Stimulated activated CD8-positive, alpha-beta memory T cell treated with anti-CD3 and anti-CD28 coated beads, Interleukin-15, amount 100 ng/mL, for 4 hours (primary cell): ENCODE results near the gene NPIPB8.
"Not testable (repeated sequence)": the region's sequence is repeated elsewhere in the genome, so short reads cannot be mapped to it uniquely, and the experiment has no call there.

Experiments
- DNase-seq, 2 donors: peaks; one replicate each; pipeline ENCODE4 v3.0.0-alpha.2; 2020; ENCODE audit warnings: low read depth in 2 of 2

Gene NPIPB8

DNA sequence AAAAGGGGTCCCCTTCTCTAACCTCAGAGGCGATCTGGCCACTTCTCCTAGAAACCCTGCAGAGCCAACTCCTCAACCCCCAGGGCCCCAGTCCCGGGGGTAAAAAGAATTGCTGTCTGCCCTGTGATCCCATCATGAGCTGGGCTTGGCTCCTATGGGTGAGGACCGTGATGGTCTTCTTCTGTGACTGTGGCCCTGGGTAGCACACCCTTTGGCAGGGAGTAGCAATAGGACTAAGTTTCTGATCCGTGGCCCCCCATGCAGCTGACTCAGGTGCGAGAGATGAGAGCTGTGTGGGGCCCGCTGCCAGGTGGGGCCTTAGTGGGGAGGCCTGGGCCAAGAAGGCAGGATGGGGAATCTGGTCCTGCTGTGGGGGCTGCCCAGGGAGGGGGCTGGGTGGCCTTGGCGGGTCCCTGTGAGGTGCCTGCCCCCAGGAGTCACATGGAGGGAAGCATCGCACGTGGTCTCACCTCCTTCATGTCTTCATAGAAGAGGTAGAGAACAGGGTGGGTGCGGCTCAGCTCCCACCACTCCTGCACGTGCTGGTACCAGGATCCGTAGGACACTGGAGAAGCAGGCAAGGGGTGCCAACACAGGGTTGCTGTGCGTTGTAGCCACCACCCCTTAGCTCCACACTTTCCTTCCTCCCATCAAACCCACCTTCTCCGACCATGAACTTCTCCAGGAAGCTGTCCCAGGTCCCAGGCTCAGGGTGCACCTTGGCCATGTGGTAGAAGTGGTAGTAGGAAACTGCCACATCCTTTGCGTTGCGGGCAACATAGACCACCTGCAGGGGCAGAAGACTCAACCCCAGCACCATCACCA, 31.4 kb upstream of the NPIPB8 start:
- no peak for DNase-seq

DNA sequence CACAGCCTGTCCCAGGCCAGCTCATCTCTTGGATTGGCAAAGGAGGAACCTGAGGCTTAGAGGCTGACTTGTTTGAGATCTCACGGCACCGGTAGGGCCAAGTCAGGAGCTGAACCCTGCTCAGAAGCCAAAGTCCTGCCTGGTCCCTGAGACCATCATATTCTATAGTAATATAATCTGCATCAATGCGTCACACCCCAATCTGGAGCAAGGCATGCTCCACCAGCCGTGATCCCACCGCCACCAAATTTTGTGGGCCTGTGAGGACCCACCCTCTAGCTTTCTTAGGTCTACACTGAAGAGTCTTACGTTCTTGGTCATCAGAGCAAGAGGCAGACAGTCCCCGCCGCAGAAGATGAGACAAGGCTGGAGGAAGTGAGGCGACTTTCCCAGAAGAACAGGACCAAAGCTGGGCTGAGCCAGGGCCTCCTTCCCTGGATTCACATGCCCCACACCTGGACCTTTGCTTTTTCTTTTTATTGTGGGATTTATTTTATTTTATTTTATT, 30.7 kb upstream of the NPIPB8 start:
- DNase-seq: no peak

DNA sequence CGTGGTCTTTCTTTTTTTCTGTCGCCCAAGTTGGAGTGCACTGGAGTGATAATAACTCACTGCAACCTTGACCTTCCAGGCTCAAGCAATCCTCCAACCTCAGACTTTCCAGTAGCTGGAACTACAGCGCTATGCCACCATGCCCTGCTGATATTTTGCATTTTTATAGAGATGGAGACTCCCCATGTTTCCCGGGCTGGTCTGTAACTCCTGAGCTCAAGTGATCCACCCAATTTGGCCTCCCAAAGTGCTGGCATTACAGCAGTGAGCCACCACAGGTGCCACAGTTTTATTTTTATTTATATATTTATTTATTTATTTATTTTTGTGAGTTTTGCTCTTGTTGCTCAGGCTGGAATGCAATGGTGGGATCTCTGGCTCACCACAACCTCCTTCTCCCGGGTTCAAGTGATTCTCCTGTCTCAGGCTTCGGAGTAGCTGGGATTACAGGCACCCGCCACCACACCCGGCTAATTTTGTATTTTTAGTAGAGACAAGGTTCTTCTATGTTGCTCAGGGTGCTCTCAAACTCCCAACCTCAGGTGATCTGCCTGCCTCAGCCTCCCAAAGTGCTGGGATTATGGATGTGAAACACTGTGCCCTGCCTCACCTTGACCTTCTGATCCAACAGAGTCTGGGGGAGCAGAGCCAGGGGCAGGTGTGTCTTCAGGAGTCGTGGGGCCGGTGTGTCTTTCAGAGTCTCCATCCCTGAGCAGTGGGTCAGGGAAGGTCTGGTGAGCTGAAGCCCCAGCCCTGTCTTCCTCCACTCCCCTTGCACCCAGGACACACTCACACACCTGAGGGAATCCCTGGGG, 30.0 kb upstream of the NPIPB8 start:
- not testable (repeated sequence) for DNase-seq

DNA sequence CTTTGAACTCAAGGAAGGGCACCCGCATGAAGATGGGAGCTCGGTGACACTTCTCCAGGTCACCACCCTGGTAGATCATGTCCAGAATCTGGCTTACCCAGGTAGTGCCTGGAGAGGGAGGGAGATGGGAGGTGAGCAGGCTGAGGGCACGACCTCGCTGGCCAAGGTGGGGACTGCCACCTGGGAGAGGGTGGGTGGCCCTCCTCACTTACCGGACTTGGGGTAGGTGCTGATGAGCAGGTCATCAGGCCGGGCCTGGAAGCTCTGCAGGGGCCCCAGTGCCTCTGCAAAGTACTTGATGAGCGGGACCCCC, 29.4 kb upstream of the NPIPB8 start:
- DNase-seq: not testable (repeated sequence)

DNA sequence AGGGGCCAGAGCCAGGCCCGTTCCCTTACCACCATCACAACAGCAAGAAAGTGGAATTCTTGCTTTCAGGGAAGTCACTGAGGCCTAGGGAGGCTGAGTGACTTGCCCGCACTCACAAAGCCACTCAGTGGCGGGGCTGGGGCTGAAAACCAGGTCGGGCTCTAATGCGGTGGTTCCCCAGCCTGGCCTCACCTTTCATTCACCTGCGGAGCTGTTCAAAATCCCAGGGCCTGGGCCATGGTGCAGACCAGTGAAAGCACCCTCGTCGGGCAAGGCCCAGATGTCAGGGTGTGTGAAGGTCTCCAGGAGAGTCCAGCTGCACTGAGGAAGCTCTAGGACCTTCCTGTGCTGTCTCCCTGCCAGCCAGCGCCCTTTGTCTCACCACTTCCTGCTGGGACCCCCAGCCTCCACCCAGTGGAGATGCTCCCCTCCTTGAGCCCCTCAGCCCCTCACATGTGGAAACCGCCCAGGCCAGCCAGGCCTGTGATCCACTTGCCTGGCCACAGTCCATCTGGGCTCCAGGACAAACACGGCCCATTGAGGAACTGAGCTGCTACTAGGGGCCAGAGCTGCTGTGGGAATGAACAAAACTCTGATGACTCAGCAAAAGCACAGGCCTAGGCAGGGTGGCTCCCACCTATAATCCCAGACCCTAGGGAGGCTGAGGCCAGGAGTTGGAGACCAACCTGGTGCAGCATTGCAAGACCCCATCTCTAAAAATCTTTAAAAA, 28.8 kb upstream of the NPIPB8 start:
- DNase-seq: not testable (repeated sequence)

DNA sequence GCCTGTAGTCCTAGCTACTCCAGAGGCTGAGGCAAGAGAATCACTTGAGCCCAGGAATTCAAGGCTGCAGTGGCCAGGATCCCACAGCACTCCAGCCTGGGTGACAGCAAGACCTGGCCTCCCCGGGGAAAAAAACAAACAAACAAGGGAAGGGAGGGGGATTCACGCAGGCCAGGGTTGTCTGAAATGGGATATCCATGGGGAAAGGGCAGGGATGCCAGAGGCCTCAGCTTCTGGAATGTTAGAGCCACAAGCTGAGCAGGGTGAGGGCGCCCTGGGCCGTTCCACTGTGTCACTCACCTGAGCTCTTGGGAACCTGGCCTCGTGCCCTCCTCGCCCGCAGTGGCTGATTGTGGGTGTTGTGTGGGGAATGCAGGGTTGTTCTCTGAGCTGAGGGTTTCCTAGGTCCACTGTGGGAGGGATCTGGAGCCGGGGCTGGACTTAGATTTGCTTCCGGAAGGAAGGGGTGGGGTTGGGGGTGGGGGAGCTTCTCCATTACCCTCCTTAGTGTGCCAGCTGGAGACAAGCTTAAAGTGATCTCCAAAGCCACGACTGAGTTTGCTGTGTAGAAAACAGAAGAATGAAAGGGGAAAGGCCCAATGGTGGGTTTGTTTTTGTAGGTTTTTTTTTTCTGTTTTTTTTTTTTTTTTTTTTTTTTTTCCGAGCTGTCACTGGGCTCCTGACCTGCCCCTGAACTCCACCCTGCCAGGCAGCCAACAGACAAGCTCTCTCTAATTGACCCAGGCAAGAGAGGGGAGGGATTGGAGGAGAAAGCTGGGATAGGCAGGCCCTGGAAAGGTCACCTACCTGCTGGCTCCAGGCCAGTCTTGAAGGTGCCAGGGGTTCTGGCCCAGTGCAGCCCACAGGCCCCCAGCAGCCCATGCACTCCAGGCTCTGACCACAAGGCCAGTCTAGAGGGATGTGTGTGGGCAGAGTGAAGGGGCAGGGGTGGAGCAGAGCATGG, 28.0 kb upstream of the NPIPB8 start, which contains the start of gene SULT1A1:
Gene SULT1A1, minus strand, starts transcription at position 414 of the 964 bp plus-strand sequence. CDS start 1,189 bp downstream, outside the sequence.
- no peak for DNase-seq

DNA sequence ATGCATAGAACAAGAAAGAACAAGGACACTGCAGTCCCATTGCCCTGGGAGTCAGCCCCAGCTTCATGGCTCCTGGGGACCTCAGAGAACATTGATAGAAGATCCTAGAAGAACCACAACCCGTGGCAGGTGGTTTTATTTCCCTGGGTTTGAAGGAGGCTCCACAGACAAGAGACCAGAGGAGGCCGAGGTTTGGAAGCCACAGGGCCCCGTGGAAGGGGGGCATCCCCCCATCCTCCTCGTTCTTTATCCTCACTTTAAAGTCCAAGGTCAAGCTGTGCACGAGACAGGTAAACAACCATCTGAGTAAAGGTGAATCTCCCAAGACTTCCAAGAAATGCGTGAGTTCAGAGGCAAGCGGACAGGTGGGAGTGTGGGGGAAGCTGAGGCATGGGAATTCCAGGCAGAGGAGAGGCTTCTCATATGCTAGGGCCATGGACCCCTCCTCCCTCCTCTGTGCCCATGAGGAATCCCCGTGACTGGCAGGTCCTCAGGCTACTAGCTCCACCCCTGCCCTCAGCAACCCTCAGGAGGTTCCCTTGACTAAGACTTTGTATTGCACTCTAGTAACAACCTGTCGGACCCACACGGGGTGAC, 27.2 kb upstream of the NPIPB8 start:
- DNase-seq: no peak

DNA sequence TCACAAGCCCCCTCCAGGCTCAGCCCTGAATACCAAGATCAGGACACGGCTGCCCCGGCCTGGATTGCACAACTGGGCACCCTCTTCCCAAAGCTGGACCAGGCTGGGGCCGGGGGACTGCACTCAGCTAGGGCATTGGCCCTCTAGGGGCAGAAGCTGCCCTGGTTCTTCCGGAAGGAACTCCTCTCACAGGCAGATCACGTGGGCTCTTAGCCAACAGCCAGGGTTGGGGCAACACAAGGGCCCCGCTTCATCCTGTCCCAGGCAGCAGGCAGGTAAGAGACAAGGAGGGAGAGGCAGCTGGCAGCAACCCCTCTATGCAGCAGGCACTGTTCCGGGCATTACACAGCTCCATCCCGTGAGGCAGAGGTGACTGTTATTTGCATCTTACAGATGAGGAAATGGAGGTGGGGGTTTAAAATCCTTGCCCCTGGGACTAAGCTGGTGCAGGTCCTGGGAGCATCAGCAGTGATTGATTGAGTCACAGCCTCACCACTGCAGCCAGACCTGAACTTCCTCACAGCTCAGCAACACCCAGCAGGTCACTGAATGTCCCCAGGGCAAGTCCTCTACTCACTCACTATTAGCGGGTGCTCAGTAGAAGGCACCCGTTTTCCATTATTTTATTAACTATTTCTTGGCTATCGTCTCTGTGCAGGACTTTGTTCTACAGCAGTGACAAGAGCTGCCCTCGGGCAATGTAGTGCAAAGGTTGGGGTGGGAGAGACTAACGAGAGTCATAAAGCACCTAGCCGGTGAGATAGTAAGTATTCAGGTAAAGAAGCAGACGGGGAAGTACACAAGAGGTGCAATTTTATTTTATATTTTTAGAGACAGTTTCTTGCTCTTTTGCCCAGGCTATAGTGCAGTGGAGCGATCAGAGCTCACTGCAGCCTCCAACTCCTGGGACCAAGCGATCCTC, 25.2 kb upstream of the NPIPB8 start:
- not testable (repeated sequence) for DNase-seq

DNA sequence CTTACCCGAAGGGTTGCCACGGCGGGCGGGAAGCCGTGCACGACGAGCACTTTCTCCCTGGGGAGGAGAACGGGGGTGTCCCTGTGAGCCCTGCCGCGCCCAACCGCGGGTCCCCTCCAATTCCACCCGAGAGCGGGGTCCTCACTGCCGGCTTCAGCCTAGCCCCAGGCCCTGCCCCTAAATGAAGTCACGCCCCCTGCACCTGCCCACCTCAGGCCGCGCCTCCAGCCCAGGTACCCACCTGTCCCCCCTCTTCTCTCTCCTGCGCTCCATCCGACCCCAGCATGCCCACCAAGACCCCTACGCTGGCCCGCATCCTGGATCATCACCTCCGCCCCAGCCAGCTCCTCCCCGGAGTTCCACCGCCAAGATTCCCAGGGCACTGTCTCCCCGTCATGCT, 24.0 kb upstream of the NPIPB8 start:
- not testable (repeated sequence) for DNase-seq

DNA sequence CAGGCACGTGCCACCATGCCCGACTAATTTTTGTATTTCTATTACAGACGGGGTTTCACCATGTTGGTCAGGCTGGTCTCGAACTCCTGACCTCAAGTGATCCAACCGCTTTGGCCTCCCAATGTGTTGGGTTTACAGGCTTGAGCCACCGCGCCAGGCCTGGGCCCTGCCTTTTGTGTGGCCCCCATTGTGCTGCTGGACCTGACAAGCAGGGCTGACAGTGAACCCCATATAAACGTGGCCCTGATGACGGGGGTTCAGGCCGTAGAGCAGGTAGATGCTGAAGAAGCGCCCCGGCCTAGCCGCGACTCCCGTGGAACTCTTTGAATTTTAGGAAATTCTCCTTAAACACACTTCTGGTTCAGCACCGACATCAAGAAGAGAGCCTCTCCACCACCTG, 23.3 kb upstream of the NPIPB8 start:
- not testable (repeated sequence) for DNase-seq

DNA sequence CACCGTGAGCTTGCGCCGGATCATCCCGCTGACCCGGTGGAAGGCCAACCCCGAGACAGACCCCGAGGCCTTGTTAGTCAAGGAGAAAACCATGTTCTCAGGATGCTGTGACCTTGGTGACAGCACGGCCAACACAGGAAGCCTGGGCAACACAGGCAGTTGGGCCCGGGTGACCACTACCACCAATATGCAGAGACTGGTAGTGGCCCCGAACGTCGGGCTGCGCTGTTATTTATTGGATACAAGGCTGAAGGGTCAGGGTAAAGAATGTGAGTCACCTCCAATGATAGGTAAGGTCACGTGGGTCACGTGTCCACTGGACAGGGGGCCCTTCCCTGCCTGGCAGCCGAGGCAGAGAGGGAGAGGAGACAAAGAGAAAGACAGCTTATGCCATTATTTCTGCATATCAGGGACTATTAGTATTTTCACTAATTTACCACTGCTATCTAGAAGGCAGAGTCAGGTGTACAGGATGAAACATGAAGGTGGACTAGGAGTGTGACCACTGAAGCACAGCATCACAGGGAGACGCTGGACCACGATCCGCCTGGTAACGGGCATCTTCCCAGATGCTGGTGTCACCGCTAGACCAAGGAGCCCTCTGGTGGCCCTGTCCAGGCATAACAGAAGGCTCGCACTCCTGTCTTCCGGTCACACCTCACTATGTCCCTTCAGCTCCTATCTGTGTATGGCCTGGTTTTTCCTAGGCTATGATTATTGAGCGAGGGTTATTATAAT, 22.2 kb upstream of the NPIPB8 start:
- not testable (repeated sequence) for DNase-seq

DNA sequence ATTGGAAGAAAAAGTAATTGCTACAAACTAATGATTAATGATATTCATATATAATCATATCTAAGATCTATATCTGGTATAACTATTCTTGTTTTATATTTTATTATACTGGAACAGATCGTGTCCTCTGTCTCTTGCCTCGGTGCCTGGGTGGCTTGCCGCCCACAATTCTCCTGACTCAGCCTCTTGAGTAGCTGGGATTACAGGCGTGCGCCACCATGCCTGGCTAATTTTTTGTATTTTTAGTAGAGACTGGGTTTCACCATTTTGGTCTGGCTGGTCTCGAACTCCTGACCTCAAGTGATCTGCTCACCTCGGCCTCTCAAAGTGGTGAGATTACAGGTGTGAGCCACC, 21.7 kb upstream of the NPIPB8 start:
- not testable (repeated sequence) for DNase-seq

DNA sequence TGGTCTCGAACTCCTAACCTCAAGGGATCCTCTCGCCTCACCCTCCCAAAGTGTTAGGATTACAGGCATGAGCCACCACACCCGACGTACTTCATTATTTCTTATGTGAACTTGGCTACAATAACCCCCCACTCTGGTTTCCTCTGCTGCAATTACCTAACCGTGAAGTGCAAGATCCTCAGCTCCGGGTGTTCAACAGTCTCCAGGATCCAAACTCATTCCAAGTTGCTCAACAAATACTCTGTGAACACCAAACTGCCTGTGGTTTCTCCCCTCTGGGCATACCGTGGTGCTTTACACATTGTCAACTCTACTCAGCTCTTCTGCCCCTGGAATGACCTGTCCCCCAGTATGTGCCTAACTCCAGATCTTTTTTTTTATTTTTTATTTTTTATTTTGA, 21.2 kb upstream of the NPIPB8 start:
- DNase-seq: no peak

DNA sequence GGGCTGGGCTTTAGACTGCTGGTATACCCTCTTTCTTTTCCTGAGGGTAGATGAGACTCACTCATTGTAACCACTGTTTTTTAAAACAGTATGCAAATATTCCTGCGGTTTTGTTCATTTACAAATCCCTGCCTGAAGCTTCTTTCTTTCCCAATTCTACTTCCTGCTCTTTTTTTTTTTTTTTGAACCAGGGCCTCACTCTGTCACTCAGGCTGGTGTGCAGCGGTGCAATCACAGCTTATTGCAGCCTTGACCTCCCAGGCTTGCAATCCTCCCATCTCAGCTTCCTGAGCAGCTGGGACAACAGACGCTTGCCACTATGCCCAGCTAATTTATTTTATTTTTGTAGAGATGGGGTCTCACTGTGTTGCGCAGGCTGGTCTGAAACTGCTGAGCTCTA, 20.0 kb upstream of the NPIPB8 start:
- DNase-seq: no peak

DNA sequence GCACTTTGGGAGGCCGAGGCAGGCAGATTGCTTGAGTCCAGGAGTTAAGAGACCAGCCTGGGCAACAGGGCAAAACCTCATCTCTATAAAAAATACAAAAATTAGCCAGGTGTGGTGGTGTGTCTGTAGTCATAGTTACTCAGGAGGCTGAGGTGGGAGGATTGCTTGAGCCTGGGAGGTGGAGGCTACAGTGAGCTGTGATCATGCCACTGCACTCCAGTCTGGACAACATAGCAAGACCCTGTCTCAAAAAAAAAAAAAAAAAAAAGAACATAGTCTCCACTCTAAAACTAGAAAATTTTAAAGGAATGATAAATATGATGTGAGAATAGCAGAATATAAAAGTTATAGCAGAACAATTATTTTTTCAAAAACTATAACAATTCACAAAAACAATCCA, 17.5 kb upstream of the NPIPB8 start:
- not testable (repeated sequence) for DNase-seq

DNA sequence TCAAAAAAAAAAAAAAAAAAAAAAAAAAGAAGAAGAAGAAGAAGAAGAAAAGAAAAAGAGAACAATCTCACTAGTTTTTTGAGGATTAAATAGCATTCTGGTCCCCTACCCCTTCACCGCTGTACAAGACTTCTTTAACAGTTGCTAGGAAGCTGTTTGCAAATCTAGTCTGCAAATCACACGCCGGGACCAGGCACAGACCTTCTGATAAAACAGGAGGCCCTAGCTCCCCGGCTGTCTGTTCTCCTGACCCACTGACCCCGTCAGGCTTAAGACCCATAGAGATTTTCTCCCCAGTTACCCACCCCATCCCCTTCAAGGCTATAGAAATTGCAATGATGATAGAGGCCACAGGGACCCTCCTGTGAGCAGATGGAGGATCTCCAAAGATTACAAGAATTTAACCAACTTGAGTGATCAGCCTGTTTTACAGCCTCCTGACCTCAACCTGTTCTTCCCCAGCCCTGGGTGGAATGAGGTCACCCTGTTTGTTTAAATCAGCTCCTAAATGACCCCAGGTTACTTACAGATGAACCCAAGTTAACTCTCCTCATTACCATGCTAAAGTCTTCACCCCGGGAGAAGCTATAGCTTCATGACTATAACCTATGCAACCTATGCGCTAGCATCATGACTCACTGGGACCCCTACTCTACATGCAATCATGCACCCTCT, 16.2 kb upstream of the NPIPB8 start:
- DNase-seq: no peak

DNA sequence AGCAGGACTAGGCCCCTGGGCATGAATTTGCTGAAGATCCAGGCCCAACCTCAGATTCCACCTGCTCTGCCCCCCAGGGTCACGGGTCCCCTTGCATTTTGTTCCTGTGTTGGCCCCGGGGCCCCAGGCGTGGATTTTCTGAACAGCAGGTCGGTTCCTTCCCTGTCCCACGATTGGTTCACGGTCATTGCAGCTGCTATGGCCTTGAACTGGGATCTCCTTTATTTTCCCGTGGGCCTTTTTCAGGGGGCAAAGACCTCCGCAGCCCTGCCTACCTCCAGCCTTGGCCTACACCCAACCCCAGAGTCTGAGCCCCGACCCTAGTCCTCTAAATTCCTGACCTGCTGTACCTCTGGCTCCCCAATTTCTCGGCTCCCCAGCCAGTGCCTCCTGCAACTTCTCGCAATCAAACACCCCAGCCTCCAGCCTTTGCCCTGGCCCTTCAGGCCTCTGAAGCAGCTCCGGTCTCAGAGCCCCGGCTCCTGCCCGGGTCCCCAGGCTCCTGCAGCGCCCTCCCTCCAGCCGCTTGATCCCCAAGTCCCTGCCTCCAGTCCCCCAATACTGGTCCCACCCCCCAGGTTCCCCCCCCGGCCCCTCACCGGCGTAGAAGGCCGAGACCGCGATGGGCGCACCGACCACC, 15.2 kb upstream of the NPIPB8 start:
- not testable (repeated sequence) for DNase-seq
